NCI-H446 treated with DMSO at 0.1 percent for 48 hours (cell line): ENCODE results near the gene ARG1.

Experiments
- DNase-seq: peaks from one replicate; lab custom pipeline; 2025; lab: John Stamatoyannopoulos, UW

The ARG1 gene

GRCh38 chr6:131586543-131586942 is 13.5 kb downstream of the ARG1 start:
- DNase-seq: no peak

- DNase-seq: no peak
Observed at GRCh38 chr6:131587909-131588308, 14.9 kb downstream of the ARG1 start.

GRCh38 chr6:131588643-131589042 is 15.6 kb downstream of the ARG1 start:
- DNase-seq: no peak

GRCh38 chr6:131592935-131593334 is 19.9 kb downstream of the ARG1 start:
- DNase-seq: no peak

GRCh38 chr6:131594074-131594473 is 21.0 kb downstream of the ARG1 start:
- no peak for DNase-seq

GRCh38 chr6:131597446-131597845 is 24.4 kb downstream of the ARG1 start:
- DNase-seq: no peak

- DNase-seq: no peak
Observed at GRCh38 chr6:131600716-131601115, 27.7 kb downstream of the ARG1 start.

- DNase-seq: no peak
Observed at GRCh38 chr6:131602781-131603312, 29.8 kb downstream of the ARG1 start.

GRCh38 chr6:131613296-131613925 is 40.4 kb downstream of the ARG1 start:
- no peak for DNase-seq

GRCh38 chr6:131615275-131615674 is 42.2 kb downstream of the ARG1 start:
- no peak for DNase-seq

- peak; percentile 76 for DNase-seq
Observed at GRCh38 chr6:131627724-131628682, 55.0 kb downstream of the ARG1 start, which contains the start of gene MED23. MED23 (minus strand) TSS chr6:131628242; CDS start chr6:131628049, 193 bp downstream.

- DNase-seq: no peak
Observed at GRCh38 chr6:131628726-131629125, 55.7 kb downstream of the ARG1 start.

- DNase-seq: no peak
Observed at GRCh38 chr6:131629651-131630050, 56.6 kb downstream of the ARG1 start.

- no peak for DNase-seq
Observed at GRCh38 chr6:131631625-131632289, 58.7 kb downstream of the ARG1 start.
